Measurements from ENCODE around the gene COL20A1. TPM values are rescaled to one million over a fixed set of nuclear protein-coding genes. Genes with fewer than 3 reads are reported as not detected.

COL20A1 gene
- total RNA-seq, 4 donors from 2014 or later, result 0.97 to 1.2 TPM; not detected in 2

- H3K4me3 ChIP-seq, result no peak overlapping the region
- H3K27ac ChIP-seq, result no peak overlapping the region
- intact Hi-C loops (cut with DNase I; ENCODE audit: low total_unique reads), result no loop called here
- no peak for DNase-seq
- H3K36me3 ChIP-seq, result no peaks in the 10 kb centered on the region
- no peaks in the 10 kb centered on the region for H3K9me3 ChIP-seq
- TF ChIP-seq CTCF (IDR thresholded peaks at IDR 0.05) (no peak), POLR2A (IDR thresholded peaks at IDR 0.05) (no peak)
- H3K27me3 ChIP-seq, result no peaks in the 10 kb centered on the region
- H3K4me1 ChIP-seq, result no peaks in the 10 kb centered on the region
Measured at GRCh38 chr20:63281742-63282665, 11.0 kb upstream of the COL20A1 start.

GRCh38 chr20:63282946-63283345 is 10.0 kb upstream of the COL20A1 start:
- Histone ChIP-seq H3K4me3 (no peak overlapping the region), H3K27ac (no peak overlapping the region), H3K4me1 (no peaks in the 10 kb centered on the region), H3K27me3 (no peaks in the 10 kb centered on the region), H3K9me3 (no peaks in the 10 kb centered on the region), H3K36me3 (no peaks in the 10 kb centered on the region)
- no peak for DNase-seq
- intact Hi-C loops (cut with DNase I; ENCODE audit: low total_unique reads), result no loop called here
- TF ChIP-seq POLR2A (IDR thresholded peaks at IDR 0.05), result no peak
- TF ChIP-seq CTCF (IDR thresholded peaks at IDR 0.05), result no peak

GRCh38 chr20:63283397-63284082 is 9.4 kb upstream of the COL20A1 start:
- H3K4me3 ChIP-seq, result no peak overlapping the region
- TF ChIP-seq CTCF (IDR thresholded peaks at IDR 0.05) (no peak), POLR2A (IDR thresholded peaks at IDR 0.05) (no peak)
- DNase-seq, result no peak
- H3K27ac ChIP-seq, result no peak overlapping the region
- no peaks in the 10 kb centered on the region for H3K36me3 ChIP-seq
- H3K27me3 ChIP-seq, result no peaks in the 10 kb centered on the region
- no peaks in the 10 kb centered on the region for H3K9me3 ChIP-seq
- H3K4me1 ChIP-seq, result no peaks in the 10 kb centered on the region
- intact Hi-C loops (cut with DNase I; ENCODE audit: low total_unique reads), result no loop called here

GRCh38 chr20:63284083-63284440 is 8.9 kb upstream of the COL20A1 start:
- H3K27ac ChIP-seq, result no peak overlapping the region
- no peaks in the 10 kb centered on the region for H3K36me3 ChIP-seq
- H3K4me3 ChIP-seq, result no peak overlapping the region
- intact Hi-C loops (cut with DNase I; ENCODE audit: low total_unique reads), result no loop called here
- H3K4me1 ChIP-seq, result no peaks in the 10 kb centered on the region
- TF ChIP-seq CTCF (IDR thresholded peaks at IDR 0.05), result no peak
- H3K27me3 ChIP-seq, result no peaks in the 10 kb centered on the region
- no peaks in the 10 kb centered on the region for H3K9me3 ChIP-seq
- no peak for DNase-seq

GRCh38 chr20:63284544-63284949 is 8.4 kb upstream of the COL20A1 start:
- Histone ChIP-seq H3K9me3 (no peaks in the 10 kb centered on the region), H3K4me3 (no peak overlapping the region), H3K36me3 (no peaks in the 10 kb centered on the region), H3K27ac (no peak overlapping the region), H3K27me3 (no peaks in the 10 kb centered on the region), H3K4me1 (no peaks in the 10 kb centered on the region)
- intact Hi-C loops (cut with DNase I; ENCODE audit: low total_unique reads), result no loop called here
- TF ChIP-seq POLR2A (IDR thresholded peaks at IDR 0.05) (no peak), CTCF (IDR thresholded peaks at IDR 0.05) (no peak)
- no peak for DNase-seq

Measured in uterus (tissue), 4 donors.